Activated T-cell treated with anti-CD3 and anti-CD28 coated beads, Interleukin-2, amount 50 U/mL, for 4 hours (primary cell): Measurements from ENCODE around the gene PIGW. TPM values are rescaled to one million over a fixed set of nuclear protein-coding genes. Genes with fewer than 3 reads are reported as not detected.
A peak's percentile ranks its signal among the peaks of the same experiment; 100 is the strongest.
"Not testable (repeated sequence)": the region's sequence is repeated elsewhere in the genome, so short reads cannot be mapped to it uniquely, and the experiment has no call there.

Experiments
- ATAC-seq, 2 donors: fragments of 200-7000 bp; cut with Tn5 transposase; one replicate each; pipeline ENCODE4 v1.10.0; 2021
- DNase-seq: peaks from one replicate; pipeline ENCODE4 v3.0.0-alpha.2; 2020
- H3K27me3 Mint-ChIP-seq: one replicate; pipeline ENCODE4 v1.8.0; 2021; ENCODE audit warnings: low read depth, mixed read lengths
- H3K36me3 Mint-ChIP-seq: one replicate; pipeline ENCODE4 v1.8.0; 2022; ENCODE audit warnings: mixed read lengths; ENCODE audit not compliant: insufficient read depth
- H3K4me1 Mint-ChIP-seq: one replicate; pipeline ENCODE4 v1.8.0; 2021; ENCODE audit warnings: low read depth, mixed read lengths
- H3K4me3 Mint-ChIP-seq: one replicate; pipeline ENCODE4 v1.8.0; 2021; ENCODE audit warnings: mild to moderate bottlenecking, moderate library complexity, mixed read lengths
- H3K9me3 Mint-ChIP-seq: one replicate; pipeline ENCODE4 v1.8.0; 2021; ENCODE audit warnings: mixed read lengths
- total RNA-seq, 3 donors: library from RNA; stranded (reverse); gene quantifications; one replicate each; pipeline ENCODE4 v1.2.1, GENCODE V29; 2021

Gene PIGW
- total RNA-seq, 3 donors from 2014 or later, result 34.7 to 45.9 (median 38.0) TPM

DNA sequence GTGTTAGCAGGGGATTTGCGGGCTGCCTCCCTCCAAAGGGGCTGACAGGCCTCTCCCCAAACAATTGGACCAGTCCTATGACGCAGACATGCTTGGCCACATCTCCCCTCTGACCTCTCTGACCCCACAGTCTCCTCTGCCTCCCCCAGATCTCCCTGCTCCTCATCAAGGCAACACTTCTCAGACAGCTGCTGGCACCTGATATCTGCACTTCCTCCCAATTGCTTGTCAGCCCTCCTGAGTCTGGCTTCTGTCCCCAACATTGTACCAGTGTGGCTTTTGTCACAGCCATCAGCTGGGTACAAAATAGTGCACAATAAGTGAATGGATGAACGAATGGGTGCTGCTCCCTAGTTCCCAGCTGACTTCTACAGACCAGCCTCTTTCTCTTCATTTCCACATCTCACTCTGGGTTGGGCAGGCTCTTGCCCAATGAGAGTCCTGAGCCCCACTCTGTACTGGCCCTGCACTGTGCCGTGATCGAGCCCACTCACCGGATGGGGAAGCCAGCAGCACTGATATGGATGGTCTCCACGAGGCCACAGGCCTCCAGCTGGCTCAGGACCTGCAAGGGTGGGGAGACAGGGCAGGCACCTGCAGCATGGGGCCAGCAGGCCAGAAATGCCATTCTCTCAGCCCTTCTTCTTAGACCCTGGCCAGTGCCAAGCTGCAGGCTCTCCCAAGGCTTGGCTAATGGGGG lies 31.2 kb upstream of the PIGW start:
- no peak for ATAC-seq
- H3K4me3 Mint-ChIP-seq, result no peak overlapping the region

DNA sequence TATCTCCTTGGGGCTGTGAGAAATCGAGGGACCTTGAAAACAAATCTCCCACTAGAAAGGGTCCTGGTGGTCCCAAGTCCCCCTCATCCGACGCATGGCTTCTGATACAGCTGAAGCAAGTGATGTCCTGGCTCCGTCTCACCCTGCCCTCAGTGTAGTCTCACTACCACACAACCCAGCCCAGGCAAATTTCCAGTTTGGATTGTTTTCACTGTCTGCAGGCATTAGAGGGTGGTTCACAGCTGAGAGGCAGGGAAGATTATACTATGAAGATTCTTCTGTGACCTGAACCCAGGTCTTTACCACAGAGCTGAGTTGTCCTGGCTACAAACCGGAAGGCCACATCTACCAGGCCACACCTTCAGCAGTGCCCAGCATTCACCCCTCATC lies 30.6 kb upstream of the PIGW start:
- H3K36me3 Mint-ChIP-seq, result peaks cover 29% of the 10 kb centered on the region
- H3K27me3 Mint-ChIP-seq, result no peaks in the 10 kb centered on the region
- ATAC-seq, result no peak

More for the DNA sequence above, 31.2 kb upstream of the PIGW start:
- DNase-seq, result no peak
- Mint-ChIP-seq H3K9me3 (no peaks in the 10 kb centered on the region), H3K4me1 (peaks cover 1% of the 10 kb centered on the region), H3K27me3 (no peaks in the 10 kb centered on the region), H3K36me3 (peaks cover 29% of the 10 kb centered on the region)

DNA sequence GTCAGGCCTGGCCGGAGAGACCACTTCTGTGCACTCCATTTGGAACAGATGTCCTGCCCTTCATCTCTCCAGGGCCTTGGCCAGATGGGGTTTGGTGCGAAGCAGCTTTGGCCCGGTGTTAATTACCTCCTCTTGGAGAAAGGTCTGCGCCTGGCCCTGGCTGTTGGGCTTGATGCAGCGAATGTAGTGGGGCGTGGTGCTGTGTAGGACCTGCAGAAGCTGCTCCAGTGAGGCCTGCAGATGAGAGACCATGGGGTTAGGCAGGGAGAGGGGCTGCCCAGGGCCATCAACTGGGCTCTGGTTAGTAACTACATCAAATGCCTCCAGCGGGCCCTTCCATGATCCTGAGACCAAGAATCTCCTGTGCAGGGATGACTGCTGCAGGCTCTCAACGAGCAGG lies 29.6 kb upstream of the PIGW start:
- Mint-ChIP-seq H3K4me3 (no peak overlapping the region), H3K4me1 (peaks cover 1% of the 10 kb centered on the region), H3K9me3 (no peaks in the 10 kb centered on the region), H3K27me3 (no peaks in the 10 kb centered on the region), H3K36me3 (peaks cover 37% of the 10 kb centered on the region)
- ATAC-seq (no peak), DNase-seq (no peak)

More for the DNA sequence above, 30.6 kb upstream of the PIGW start:
- Mint-ChIP-seq H3K9me3 (no peaks in the 10 kb centered on the region), H3K4me3 (no peak overlapping the region), H3K4me1 (peaks cover 1% of the 10 kb centered on the region)
- no peak for DNase-seq

DNA sequence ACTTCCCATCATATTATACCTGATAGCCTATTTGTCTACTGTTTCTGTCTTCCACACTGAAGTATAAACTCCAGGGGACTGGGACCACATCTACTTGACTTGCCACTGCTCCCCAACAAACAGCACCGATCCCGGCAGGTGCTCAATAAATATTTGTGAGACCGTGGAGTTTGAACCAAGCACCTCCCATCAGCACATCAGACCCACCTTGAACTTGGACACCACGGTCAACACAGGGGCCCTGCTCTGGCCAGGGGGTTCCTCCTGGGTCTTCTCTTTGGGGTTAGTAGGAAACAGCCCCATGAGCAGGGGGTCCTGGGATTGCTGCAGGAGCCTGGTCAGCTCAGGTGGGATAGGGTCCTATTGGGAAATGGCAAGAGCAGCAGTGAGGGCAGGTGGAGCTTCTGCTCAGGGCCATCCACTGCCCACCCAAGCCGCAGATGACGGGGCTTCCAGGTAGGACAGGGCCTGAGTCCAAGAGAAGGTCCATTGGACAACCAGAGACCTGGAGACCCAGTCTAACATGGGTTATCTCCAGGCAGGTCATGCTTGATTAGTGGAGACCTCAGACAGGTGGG lies 28.4 kb upstream of the PIGW start:
- H3K36me3 Mint-ChIP-seq, result peaks cover 40% of the 10 kb centered on the region
- peaks cover 1% of the 10 kb centered on the region for H3K4me1 Mint-ChIP-seq
- ATAC-seq, result no peak
- no peak overlapping the region for H3K4me3 Mint-ChIP-seq
- H3K9me3 Mint-ChIP-seq, result no peaks in the 10 kb centered on the region
- H3K27me3 Mint-ChIP-seq, result no peaks in the 10 kb centered on the region
- no peak for DNase-seq

DNA sequence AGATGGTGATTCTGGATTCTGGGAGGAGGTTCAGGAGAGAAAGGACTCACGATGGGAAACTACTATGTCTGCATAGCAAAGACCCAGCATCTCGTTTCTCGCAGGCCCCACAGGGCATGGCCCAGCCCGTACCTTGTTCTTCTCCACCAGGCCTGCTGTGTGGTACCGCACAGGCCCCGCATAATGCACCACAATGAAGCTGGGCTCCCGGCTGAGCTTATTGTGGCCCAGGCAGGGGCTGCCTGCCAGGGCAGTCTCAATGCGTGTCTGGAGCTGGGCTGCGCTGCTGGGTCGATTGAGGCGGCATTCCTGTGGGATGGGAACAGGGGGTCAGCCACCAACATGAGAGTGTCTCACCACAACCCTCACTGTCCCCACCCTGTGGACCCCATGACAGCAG lies 28.0 kb upstream of the PIGW start:
- H3K4me1 Mint-ChIP-seq, result peaks cover 1% of the 10 kb centered on the region
- DNase-seq, result no peak
- H3K4me3 Mint-ChIP-seq, result no peak overlapping the region
- peaks cover 40% of the 10 kb centered on the region for H3K36me3 Mint-ChIP-seq
- no peak for ATAC-seq
- H3K27me3 Mint-ChIP-seq, result no peaks in the 10 kb centered on the region
- H3K9me3 Mint-ChIP-seq, result no peaks in the 10 kb centered on the region

DNA sequence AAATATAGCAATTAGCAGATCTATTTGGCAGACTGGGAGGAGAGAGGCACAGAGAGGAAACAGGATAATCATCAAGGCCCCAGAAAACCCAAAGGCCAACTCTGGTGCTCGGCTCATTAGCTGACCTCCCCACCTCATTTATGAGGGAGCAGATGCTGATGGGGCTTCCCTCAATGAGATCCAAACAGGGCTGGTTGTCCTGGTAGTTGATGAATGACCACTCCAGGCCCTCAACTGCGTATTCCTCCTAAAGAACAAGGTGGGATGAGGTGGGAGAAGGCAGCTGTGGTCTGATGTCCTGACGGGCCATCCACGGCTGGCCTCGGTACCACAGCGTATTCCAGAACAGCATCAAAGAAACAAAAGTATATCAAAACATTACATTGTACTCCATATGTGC lies 27.5 kb upstream of the PIGW start:
- H3K4me1 Mint-ChIP-seq, result peaks cover under 1% of the 10 kb centered on the region
- no peak for ATAC-seq
- no peaks in the 10 kb centered on the region for H3K9me3 Mint-ChIP-seq
- H3K36me3 Mint-ChIP-seq, result peaks cover 38% of the 10 kb centered on the region
- no peak for DNase-seq
- no peaks in the 10 kb centered on the region for H3K27me3 Mint-ChIP-seq
- no peak overlapping the region for H3K4me3 Mint-ChIP-seq

DNA sequence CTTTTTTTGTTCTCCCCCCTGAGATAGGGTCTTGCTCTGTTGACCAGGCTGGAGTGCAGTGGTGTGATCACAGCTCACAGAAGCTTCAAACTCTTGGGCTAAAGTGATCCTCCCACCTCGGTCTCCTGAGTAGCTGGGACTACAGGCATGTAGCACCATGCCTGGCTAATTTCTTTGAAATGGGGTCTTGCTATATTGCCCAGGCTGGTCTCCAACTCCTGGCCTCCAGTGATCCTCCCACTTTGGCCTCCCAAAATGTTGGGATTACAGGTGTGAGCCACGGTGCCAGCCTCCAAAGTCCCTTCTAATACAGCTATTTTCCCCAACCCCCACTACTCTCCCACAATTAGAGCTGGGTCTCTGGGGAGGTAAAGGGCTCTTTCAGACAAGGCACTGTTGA lies 26.3 kb upstream of the PIGW start:
- not testable (repeated sequence) for H3K9me3 Mint-ChIP-seq, ATAC-seq, DNase-seq, H3K27me3 Mint-ChIP-seq, H3K4me1 Mint-ChIP-seq, H3K4me3 Mint-ChIP-seq
- peaks cover 29% of the 10 kb centered on the region for H3K36me3 Mint-ChIP-seq

DNA sequence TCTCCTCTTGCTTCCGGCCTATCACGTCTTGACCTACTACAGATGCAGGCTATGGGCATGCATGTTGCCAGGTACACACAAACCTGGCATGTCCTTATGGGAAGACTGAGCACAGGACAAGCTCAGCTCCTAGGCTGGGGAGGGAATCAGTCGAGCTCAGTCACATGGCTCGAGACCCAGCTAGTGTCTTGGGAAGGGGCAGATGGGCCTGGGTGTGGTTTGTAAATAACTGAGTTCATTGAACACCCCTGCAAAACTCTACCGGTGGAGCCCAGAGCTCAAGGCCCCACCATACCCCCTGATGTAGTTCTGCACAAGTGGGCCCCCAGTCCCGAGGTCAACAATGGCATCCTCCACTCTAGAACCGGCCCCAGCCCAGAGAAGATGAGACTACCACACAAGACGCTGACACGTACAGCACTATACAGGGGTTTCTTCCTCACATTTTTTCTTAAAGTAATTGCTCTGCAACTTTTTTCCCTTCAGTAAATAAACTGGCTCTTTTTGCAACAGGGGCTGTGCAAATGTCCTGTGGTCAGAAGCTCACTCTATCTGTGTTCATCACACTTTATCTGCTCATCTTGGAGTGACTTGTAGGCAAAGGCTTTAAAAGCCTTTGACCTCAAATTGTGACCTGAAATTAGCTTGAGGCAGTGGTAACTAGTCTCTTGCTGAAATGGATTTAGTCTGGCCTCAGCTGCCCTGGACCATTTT lies 25.4 kb upstream of the PIGW start:
- no peak for DNase-seq
- Mint-ChIP-seq H3K4me3 (no peak overlapping the region), H3K9me3 (no peaks in the 10 kb centered on the region), H3K4me1 (no peaks in the 10 kb centered on the region), H3K36me3 (peaks cover 24% of the 10 kb centered on the region), H3K27me3 (no peaks in the 10 kb centered on the region)
- no peak for ATAC-seq

DNA sequence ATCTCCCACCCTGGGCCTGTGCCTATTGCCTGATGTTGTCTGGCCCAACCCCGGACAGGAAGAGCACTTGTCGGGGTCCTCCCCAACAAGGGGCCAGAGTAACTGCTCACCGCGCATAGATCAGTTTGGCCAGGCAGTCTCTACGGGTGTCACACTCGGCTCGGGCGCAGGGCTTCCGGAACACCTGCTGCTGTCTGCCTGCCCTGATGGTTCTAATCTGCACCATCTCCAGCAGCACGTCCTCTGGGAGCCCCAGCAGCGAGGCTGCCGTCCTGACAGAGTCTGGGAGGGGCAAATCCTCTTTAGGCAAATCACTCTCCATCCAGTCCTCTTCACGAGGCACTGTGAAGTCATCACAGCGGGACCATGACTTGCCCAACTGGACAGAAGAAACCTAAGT lies 24.2 kb upstream of the PIGW start:
- no peak overlapping the region for H3K4me3 Mint-ChIP-seq
- H3K9me3 Mint-ChIP-seq, result no peaks in the 10 kb centered on the region
- no peaks in the 10 kb centered on the region for H3K27me3 Mint-ChIP-seq
- no peak for DNase-seq
- H3K36me3 Mint-ChIP-seq, result peaks cover 28% of the 10 kb centered on the region
- no peak for ATAC-seq
- H3K4me1 Mint-ChIP-seq, result no peaks in the 10 kb centered on the region

DNA sequence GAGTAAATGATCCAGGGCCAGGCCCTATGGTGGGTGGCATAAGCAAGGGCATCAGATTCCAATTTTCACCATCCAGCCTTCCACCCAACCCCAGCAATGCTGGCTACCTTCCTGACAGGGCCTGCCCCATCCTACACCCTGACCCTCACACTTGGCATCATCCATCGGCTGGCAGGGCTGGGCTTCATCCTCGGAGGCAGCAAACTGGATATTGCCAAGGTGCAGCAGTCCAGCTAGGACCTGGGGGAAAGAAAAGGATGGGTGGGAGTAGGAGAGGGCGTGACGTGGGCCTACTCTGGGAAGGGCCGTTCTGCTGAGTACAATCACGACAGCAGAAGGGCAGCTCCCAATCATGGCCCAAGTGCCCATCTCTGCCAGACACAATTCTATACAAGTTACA lies 23.6 kb upstream of the PIGW start:
- ATAC-seq (no peak), DNase-seq (no peak)
- Mint-ChIP-seq H3K36me3 (peaks cover 27% of the 10 kb centered on the region), H3K9me3 (no peaks in the 10 kb centered on the region), H3K4me1 (no peaks in the 10 kb centered on the region), H3K4me3 (no peak overlapping the region), H3K27me3 (no peaks in the 10 kb centered on the region)

DNA sequence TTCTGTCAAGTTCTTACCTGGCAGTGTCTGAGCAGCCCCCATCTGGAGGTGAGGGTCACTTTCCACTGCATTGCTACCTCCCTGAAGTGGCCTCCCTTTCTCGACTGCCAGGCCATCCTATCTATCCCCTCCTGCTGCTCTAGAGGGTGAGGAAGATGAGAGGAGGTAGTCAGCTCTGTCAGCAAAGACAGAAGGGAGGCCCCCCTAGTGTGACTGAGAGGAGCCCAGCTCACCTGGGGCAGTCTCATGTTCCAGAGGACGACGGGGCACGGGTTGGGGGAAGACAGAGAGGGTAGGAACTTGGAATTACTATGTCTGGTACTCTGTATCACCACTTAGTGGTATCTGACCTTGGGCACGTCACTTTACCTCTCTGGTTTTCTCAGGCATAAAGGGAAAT lies 22.1 kb upstream of the PIGW start:
- Mint-ChIP-seq H3K4me1 (no peaks in the 10 kb centered on the region), H3K36me3 (peaks cover 28% of the 10 kb centered on the region), H3K9me3 (no peaks in the 10 kb centered on the region), H3K4me3 (no peak overlapping the region), H3K27me3 (no peaks in the 10 kb centered on the region)
- DNase-seq, result no peak
- ATAC-seq, result no peak

DNA sequence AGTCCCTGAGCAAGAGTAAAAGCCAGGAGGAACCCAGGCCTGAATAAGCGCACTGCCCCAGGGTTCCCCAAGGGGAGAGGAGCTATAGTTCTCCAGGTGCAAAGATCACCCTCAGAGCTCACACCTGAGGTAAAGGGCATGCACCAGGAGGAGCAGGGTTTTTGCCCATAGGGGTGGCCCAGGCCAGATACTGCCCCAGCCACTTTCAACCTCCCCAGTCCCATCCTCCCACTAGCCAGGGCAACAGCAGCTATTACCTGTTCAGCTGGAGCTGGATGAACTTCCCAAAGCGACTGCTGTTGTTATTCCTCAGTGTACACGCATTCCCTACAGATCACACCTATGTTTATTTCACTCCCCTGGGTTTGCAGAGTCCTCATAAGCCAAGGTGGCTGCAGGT lies 19.9 kb upstream of the PIGW start:
- Mint-ChIP-seq H3K4me3 (no peak overlapping the region), H3K9me3 (no peaks in the 10 kb centered on the region), H3K4me1 (no peaks in the 10 kb centered on the region), H3K27me3 (no peaks in the 10 kb centered on the region), H3K36me3 (peaks cover 25% of the 10 kb centered on the region)
- ATAC-seq, result no peak
- no peak for DNase-seq

DNA sequence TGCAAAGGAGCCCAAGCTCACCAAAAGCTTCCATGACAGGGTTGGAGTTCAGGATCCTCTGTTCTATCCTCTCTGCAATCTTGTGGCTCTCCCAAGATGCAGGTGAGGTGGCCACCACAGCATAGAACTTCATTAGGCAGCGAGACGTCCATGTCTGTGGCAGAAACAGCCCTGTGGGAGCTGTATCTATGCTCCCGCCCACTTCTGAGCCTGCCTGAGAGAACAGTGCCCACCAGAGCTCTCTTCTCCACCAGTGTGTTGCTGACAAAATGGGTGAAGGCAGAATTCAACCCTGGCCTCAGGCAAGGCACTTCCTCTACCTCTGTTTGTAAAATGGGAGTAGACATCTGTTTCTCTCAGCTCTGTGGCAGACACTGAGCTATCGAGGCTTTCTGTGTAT lies 18.9 kb upstream of the PIGW start:
- no peaks in the 10 kb centered on the region for H3K9me3 Mint-ChIP-seq
- no peaks in the 10 kb centered on the region for H3K27me3 Mint-ChIP-seq
- ATAC-seq (no peak), DNase-seq (no peak)
- peaks cover 29% of the 10 kb centered on the region for H3K36me3 Mint-ChIP-seq
- no peak overlapping the region for H3K4me3 Mint-ChIP-seq
- no peaks in the 10 kb centered on the region for H3K4me1 Mint-ChIP-seq

DNA sequence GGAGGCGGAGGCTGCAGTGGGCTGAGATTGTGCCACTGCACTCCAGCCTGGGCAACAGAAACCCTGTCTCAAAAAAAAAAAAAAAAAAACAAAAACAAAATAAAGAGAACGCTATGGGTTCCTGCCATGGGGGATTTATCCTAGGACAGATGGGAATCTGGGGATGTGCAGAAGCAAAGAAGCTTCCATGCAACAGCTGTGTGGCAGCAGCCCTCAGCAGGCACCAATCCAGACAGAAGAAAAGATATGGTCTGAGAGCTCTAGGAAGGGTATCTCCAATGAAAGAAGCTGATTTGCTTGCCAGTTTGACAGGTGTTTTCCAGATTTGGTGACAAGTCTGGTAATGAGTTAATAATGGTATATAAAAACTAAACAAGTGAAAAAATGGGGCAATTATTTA lies 11.7 kb upstream of the PIGW start:
- no peak overlapping the region for H3K4me3 Mint-ChIP-seq
- H3K36me3 Mint-ChIP-seq, result peaks cover 43% of the 10 kb centered on the region
- H3K4me1 Mint-ChIP-seq, result peaks cover 17% of the 10 kb centered on the region
- ATAC-seq (no peak), DNase-seq (no peak)
- no peaks in the 10 kb centered on the region for H3K27me3 Mint-ChIP-seq
- no peaks in the 10 kb centered on the region for H3K9me3 Mint-ChIP-seq

DNA sequence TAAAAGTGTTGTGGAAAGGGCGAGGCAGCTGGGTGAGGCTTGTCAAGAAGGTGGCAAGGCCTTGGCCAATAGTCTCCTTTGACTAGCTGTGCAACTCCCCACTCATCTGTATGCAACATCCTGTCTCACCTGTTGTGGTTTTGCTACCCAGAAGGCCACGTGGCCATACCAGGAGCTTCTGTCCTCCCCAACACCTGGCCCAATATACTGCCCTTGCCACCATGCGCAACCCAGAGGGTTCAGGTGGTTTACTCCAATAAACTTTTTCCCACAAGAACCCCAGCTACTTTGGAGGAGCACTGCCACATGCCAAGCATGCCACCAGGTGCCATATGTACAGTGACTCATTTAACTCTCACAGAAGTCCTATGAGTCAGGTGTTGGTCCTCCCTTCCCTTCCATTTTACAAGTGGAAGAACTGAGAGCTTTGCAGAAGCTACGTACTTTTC lies 10.3 kb upstream of the PIGW start:
- Mint-ChIP-seq H3K4me3 (no peak overlapping the region), H3K27me3 (no peaks in the 10 kb centered on the region), H3K4me1 (peaks cover 17% of the 10 kb centered on the region), H3K36me3 (peaks cover 48% of the 10 kb centered on the region), H3K9me3 (no peaks in the 10 kb centered on the region)
- DNase-seq, result no peak
- peak; percentile 83 to 85 for ATAC-seq
